HL-60 (cell line): ENCODE results near the gene KRT16.
"Not testable (repeated sequence)": the region's sequence is repeated elsewhere in the genome, so short reads cannot be mapped to it uniquely, and the experiment has no call there.

ENCODE experiments used
- DNase-seq, 2 experiments: peaks; one replicate each; pipeline ENCODE4 v3.0.0-alpha.2; 2010 to 2020; ENCODE audit warnings: low read depth in 1 of 2, low spot score in 1 of 2
- H3K27ac ChIP-seq: fragments of 250-450 bp; sonication (Bioruptor Pico); replicated peaks from 2 replicates; pipeline ENCODE4 v1.5.1; 2020; ENCODE audit warnings: mild to moderate bottlenecking, moderate library complexity
- H3K27me3 ChIP-seq: fragments of 250-450 bp; sonication (Bioruptor Pico); 2 replicates; pipeline ENCODE4 v1.5.1; 2021; ENCODE audit warnings: mild to moderate bottlenecking, moderate library complexity; ENCODE audit not compliant: insufficient read depth, poor library complexity, severe bottlenecking
- H3K4me3 ChIP-seq: replicated peaks from 2 replicates; pipeline ENCODE4 v1.5.1; 2011; ENCODE audit warnings: mild to moderate bottlenecking, control low read depth, low read length; ENCODE audit not compliant: insufficient read depth
- GABPA ChIP-seq: IDR thresholded peaks from 2 replicates; pipeline ENCODE4 v1.6.1; 2012; ENCODE audit warnings: low read depth
- POLR2AphosphoS5 ChIP-seq: IDR thresholded peaks from 2 replicates; pipeline ENCODE4 v1.6.1; 2012; ENCODE audit warnings: low read depth
- SPI1 ChIP-seq: IDR thresholded peaks from 2 replicates; pipeline ENCODE4 v1.6.1; 2012; ENCODE audit warnings: low read depth, mild to moderate bottlenecking, borderline replicate concordance
- TF ChIP-seq, protein P1 (sequence below): IDR thresholded peaks from one replicate; pipeline ENCODE4 v1.5.1; 2011; ENCODE audit warnings: low read length, control low read depth, inconsistent platforms; ENCODE audit not compliant: insufficient read depth
- TF ChIP-seq, protein P2 (sequence below): IDR thresholded peaks from 2 replicates; pipeline ENCODE4 v1.6.1; 2012; ENCODE audit warnings: low read depth; ENCODE audit not compliant: insufficient replicate concordance

Gene KRT16

DNA sequence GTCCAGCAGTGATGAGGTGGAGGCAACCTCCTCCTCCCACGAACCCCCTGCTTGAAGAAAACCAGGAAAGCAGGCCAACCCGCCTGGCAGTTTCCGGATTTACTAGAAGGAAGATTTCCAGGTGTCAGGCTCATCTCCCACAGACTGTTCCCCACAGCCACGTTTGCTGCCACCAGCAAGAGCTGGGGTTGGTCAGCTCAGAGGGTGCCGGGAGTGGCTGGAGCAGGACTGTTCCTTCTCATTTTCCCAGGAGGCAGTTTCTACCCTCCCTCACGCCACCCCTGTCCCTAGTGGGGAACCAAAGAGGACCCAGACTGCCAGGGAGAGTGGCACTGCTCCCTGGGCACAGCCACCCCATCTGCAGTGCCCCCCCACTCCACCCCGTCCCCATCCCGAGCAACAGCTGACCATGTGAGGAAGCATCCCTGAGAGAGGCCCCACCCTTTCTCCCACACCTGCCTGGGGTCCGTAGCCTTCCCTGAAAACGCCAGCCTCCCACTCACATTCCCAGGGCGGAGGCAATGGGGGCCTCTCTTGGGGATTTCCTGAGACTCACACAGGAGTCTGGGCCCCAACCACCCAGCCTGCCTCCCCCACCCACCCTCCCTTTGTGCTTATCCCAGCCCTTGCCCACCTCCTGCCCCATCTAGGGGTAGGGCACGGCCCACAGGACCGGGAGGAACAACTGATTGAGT lies 5.9 kb upstream of the KRT16 start:
- Histone ChIP-seq H3K27ac (no peak overlapping the region), H3K27me3 (no peaks in the 10 kb centered on the region), H3K4me3 (no peak overlapping the region)
- DNase-seq: no peak
- TF ChIP-seq, protein P1, sequence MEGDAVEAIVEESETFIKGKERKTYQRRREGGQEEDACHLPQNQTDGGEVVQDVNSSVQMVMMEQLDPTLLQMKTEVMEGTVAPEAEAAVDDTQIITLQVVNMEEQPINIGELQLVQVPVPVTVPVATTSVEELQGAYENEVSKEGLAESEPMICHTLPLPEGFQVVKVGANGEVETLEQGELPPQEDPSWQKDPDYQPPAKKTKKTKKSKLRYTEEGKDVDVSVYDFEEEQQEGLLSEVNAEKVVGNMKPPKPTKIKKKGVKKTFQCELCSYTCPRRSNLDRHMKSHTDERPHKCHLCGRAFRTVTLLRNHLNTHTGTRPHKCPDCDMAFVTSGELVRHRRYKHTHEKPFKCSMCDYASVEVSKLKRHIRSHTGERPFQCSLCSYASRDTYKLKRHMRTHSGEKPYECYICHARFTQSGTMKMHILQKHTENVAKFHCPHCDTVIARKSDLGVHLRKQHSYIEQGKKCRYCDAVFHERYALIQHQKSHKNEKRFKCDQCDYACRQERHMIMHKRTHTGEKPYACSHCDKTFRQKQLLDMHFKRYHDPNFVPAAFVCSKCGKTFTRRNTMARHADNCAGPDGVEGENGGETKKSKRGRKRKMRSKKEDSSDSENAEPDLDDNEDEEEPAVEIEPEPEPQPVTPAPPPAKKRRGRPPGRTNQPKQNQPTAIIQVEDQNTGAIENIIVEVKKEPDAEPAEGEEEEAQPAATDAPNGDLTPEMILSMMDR: no peak
- TF ChIP-seq, protein P2, sequence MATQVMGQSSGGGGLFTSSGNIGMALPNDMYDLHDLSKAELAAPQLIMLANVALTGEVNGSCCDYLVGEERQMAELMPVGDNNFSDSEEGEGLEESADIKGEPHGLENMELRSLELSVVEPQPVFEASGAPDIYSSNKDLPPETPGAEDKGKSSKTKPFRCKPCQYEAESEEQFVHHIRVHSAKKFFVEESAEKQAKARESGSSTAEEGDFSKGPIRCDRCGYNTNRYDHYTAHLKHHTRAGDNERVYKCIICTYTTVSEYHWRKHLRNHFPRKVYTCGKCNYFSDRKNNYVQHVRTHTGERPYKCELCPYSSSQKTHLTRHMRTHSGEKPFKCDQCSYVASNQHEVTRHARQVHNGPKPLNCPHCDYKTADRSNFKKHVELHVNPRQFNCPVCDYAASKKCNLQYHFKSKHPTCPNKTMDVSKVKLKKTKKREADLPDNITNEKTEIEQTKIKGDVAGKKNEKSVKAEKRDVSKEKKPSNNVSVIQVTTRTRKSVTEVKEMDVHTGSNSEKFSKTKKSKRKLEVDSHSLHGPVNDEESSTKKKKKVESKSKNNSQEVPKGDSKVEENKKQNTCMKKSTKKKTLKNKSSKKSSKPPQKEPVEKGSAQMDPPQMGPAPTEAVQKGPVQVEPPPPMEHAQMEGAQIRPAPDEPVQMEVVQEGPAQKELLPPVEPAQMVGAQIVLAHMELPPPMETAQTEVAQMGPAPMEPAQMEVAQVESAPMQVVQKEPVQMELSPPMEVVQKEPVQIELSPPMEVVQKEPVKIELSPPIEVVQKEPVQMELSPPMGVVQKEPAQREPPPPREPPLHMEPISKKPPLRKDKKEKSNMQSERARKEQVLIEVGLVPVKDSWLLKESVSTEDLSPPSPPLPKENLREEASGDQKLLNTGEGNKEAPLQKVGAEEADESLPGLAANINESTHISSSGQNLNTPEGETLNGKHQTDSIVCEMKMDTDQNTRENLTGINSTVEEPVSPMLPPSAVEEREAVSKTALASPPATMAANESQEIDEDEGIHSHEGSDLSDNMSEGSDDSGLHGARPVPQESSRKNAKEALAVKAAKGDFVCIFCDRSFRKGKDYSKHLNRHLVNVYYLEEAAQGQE: no peak
- no peak for TF ChIP-seq GABPA
- no peak for TF ChIP-seq SPI1
- TF ChIP-seq POLR2AphosphoS5: no peak

DNA sequence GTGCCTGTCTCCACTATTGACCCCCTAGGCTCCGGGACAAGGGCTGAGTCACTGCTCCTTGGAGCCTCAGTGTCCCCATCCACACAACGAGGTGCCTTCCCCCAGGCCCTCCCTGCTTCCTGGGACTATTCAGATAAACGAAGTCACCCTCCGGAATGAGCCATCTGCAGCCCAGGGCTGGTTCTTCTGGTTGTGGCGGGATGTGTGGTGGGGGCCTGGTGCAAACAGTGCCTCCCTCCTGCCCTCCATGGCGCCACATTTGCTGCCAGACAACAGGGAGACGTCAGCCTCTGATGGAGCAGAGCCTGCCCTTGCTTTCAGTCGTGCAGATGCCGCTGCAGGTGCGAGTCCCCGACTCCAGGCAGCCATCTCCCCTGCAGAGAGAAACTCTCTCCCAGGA lies 5.1 kb upstream of the KRT16 start:
- H3K27ac ChIP-seq: no peak overlapping the region
- DNase-seq: no peak
- no peak for TF ChIP-seq GABPA
- TF ChIP-seq, protein P1: no peak
- TF ChIP-seq POLR2AphosphoS5: no peak
- TF ChIP-seq, protein P2: no peak
- TF ChIP-seq SPI1: no peak
- no peak overlapping the region for H3K4me3 ChIP-seq
- no peaks in the 10 kb centered on the region for H3K27me3 ChIP-seq

DNA sequence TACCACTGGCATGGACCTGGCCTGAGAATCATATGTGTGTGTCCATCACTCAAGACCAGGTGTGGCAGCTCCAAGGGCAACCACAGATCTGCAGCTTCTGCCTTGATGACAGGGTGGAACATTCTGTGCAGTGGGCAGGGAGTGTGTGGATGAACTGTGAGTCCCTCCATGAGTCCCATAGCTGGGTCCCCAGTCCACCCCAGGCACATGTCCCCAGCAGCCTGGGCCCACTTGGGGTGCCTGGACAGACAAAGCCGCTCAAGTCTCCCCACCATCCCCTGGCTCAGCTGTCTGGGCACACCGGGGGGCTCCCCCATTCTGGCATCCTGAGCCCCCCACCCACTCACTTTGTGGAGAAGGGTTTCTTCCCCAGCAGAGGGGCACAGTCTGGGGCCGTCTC lies 4.6 kb upstream of the KRT16 start:
- TF ChIP-seq, protein P1: no peak
- TF ChIP-seq, protein P2: no peak
- TF ChIP-seq GABPA (no peak), POLR2AphosphoS5 (no peak), SPI1 (no peak)
- H3K27me3 ChIP-seq: no peaks in the 10 kb centered on the region
- no peak overlapping the region for H3K27ac ChIP-seq
- H3K4me3 ChIP-seq: no peak overlapping the region
- DNase-seq: no peak

DNA sequence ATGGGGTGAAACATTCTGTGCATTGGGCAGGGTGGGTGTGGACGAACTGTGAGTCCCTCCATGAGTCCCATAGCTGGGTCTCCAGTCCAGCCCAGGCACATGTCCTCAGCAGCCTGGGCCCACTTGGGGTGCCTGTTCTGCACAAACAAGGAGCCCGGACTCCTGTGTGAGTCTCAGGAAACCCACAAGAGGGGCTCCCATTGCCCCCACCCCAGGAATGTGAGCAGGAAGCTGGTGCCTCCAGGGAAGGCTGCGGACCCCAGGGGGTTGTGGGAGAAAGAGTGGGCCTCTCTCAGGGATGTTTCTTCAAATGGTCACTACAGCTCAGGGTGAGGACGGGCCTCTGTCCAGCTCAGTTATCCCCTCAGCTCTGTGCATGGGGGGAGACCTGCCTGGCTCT lies 3.9 kb upstream of the KRT16 start:
- not testable (repeated sequence) for H3K4me3 ChIP-seq, H3K27me3 ChIP-seq, DNase-seq, H3K27ac ChIP-seq
